GM12878 (cell line): Measurements from ENCODE around the gene CACNA2D3. TPM values are rescaled to one million over a fixed set of nuclear protein-coding genes. Genes with fewer than 3 reads are reported as not detected.

Experiments used
- ATAC-seq: fragments of 200-7000 bp; cut with Tn5 transposase; 3 replicates; pipeline ENCODE4 v1.9.1; 2020; ENCODE audit warnings: mild to moderate bottlenecking, moderate library complexity
- BruUV-seq: library from RNA; stranded (reverse); fragments of 400-500 nt; replicated peaks from 2 replicates; lab custom pipeline; 2021; lab: Mats Ljungman, UMichigan
- CTCF ChIA-PET: fragments of 300-600 bp; sonication (Branson Sonifier 250); formaldehyde crosslinking; extraction: SDS; loops from one replicate; lab custom pipeline; 2021; ENCODE audit warnings: inconsistent platforms; lab: Yijun Ruan, JAX
- POLR2A ChIA-PET: fragments of 350-600 bp; formaldehyde crosslinking; extraction: SDS; loops from one replicate; lab custom pipeline; 2021; ENCODE audit warnings: inconsistent platforms; lab: Charles Lee
- RAD21 ChIA-PET: fragments of 300-600 bp; sonication (Branson Sonifier 250); formaldehyde crosslinking; loops from one replicate; lab custom pipeline; 2023; ENCODE audit warnings: antibody characterized with exemption; ENCODE audit not compliant: unreplicated experiment; lab: Charles Lee
- SMC1A ChIA-PET: fragments of 300-600 bp; sonication (Branson Sonifier 250); formaldehyde crosslinking; loops from one replicate; lab custom pipeline; 2023; ENCODE audit not compliant: unreplicated experiment, uncharacterized antibody; lab: Charles Lee
- DNase-seq: peaks from one replicate; pipeline ENCODE4 v3.0.0-alpha.2; 2011; ENCODE audit warnings: low read depth, low spot score
- FAIRE-seq: peaks from 3 replicates; lab custom pipeline; 2011; peaks lifted over from hg19 to GRCh38; lab: Jason Lieb, UNC
- H2AFZ ChIP-seq: 2 replicates; pipeline ENCODE4 v1.6.0; 2011; ENCODE audit warnings: low read depth, low read length, control low read depth; ENCODE audit not compliant: control insufficient read depth
- H3K27ac ChIP-seq: 2 replicates; pipeline ENCODE4 v1.5.1; 2011; ENCODE audit warnings: control low read depth; ENCODE audit not compliant: control insufficient read depth, insufficient read depth
- H3K27me3 ChIP-seq, 2 experiments: replicated peaks in 1 of 2; 2 replicates each; pipeline versions ENCODE4 v1.6.0 to v1.6.1; 2011; ENCODE audit warnings: low read length in 1 of 2; ENCODE audit not compliant: control insufficient read depth in 2 of 2, insufficient read depth in 2 of 2
- H3K36me3 ChIP-seq, 2 experiments: 2 replicates each; pipeline ENCODE4 v1.5.1; 2011; ENCODE audit warnings: low read length in 1 of 2; ENCODE audit not compliant: control insufficient read depth in 2 of 2, insufficient read depth in 2 of 2
- H3K4me1 ChIP-seq: 2 replicates; pipeline ENCODE4 v1.6.1; 2011; ENCODE audit warnings: mild to moderate bottlenecking, low read length, moderate library complexity, mixed read lengths; ENCODE audit not compliant: control insufficient read depth, insufficient read depth
- H3K4me2 ChIP-seq: 2 replicates; pipeline ENCODE4 v1.6.0; 2011; ENCODE audit warnings: control low read depth; ENCODE audit not compliant: control insufficient read depth, insufficient read depth
- H3K4me3 ChIP-seq: fragments of 200-600 bp; sonication (generic); 2 replicates; pipeline ENCODE4 v1.5.1; 2016
- H3K79me2 ChIP-seq: 2 replicates; pipeline ENCODE4 v1.6.0; 2011; ENCODE audit warnings: low read length; ENCODE audit not compliant: control insufficient read depth, insufficient read depth
- H3K9ac ChIP-seq: 2 replicates; pipeline ENCODE4 v1.8.0; 2011; ENCODE audit warnings: low read length, control low read depth, mixed read lengths; ENCODE audit not compliant: control insufficient read depth, insufficient read depth
- H3K9me3 ChIP-seq: replicated peaks from 3 replicates; pipeline ENCODE4 v1.5.1; 2011; ENCODE audit warnings: mild to moderate bottlenecking, low read length; ENCODE audit not compliant: control insufficient read depth, insufficient read depth
- H4K20me1 ChIP-seq: 2 replicates; pipeline ENCODE4 v1.6.0; 2011; ENCODE audit not compliant: control insufficient read depth, insufficient read depth
- HSF1 ChIP-seq: fragments of 150-350 bp; IDR thresholded peaks from 2 replicates; pipeline ENCODE4 v1.6.1; 2014; ENCODE audit warnings: mild to moderate bottlenecking, low read depth, low read length
- NR2C1 ChIP-seq: fragments of 450-650 bp; IDR thresholded peaks from 2 replicates; pipeline ENCODE4 v1.6.1; 2017; ENCODE audit warnings: antibody characterized with exemption, mild to moderate bottlenecking, moderate library complexity
- REST ChIP-seq: IDR thresholded peaks from 2 replicates; pipeline ENCODE4 v1.6.1; 2012; ENCODE audit warnings: mild to moderate bottlenecking, low read depth, low read length
- SMAD5 ChIP-seq: IDR thresholded peaks from 2 replicates; pipeline ENCODE4 v1.6.1; 2016; ENCODE audit warnings: antibody characterized with exemption, low read depth
- SREBF2 ChIP-seq: IDR thresholded peaks from 2 replicates; pipeline ENCODE4 v1.6.1; 2012; ENCODE audit warnings: mild to moderate bottlenecking, low read length
- TARDBP ChIP-seq: IDR thresholded peaks from 2 replicates; pipeline ENCODE4 v1.6.1; 2016; ENCODE audit warnings: borderline replicate concordance
- YBX1 ChIP-seq: fragments of 450-650 bp; IDR thresholded peaks from 2 replicates; pipeline ENCODE4 v1.6.1; 2016; ENCODE audit warnings: antibody characterized with exemption
- ZNF687 ChIP-seq: fragments of 450-650 bp; IDR thresholded peaks from 2 replicates; pipeline ENCODE4 v1.6.1; 2017; ENCODE audit warnings: mild to moderate bottlenecking, moderate library complexity
- WGBS: methylation state at CpG from one replicate; pipeline ENCODE4 v1.1.6; 2016; ENCODE audit warnings: low lambda C conversion rate; ENCODE audit not compliant: insufficient replicate concordance, insufficient coverage; ENCODE audit errors: missing lambda C conversion rate; 5-methylcytosine and 5-hydroxymethylcytosine counted together
- in situ Hi-C: fragments of 300-500 bp; cut with MboI; formaldehyde crosslinking; loops from 9 replicates; pipeline ENCODE4 v1.14.3; 2018; ENCODE audit warnings: mixed read lengths
- intact Hi-C: fragments of 100-400 bp; cut with micrococcal nuclease; formaldehyde crosslinking; loops from one replicate; pipeline ENCODE4 v1.14.2; 2022; ENCODE audit not compliant: unreplicated experiment
- polyA plus RNA-seq, 11 experiments: library from polyadenylated mRNA; depleted of rRNA in 4 of 11; unstranded in 6 of 11; stranded (reverse) in 5 of 11; fragments of >200 nt; fragmentation: Nextera tagmentation in 4 of 11; fragmentation: Illumina TruSeq in 1 of 11; extraction: Ambion mirVana in 4 of 11; extraction: Trizol in 1 of 11; gene quantifications; 1 replicate in 1 of 11; 2 replicates in 10 of 11; pipeline versions ENCODE4 v1.2.1 to v1.2.3, GENCODE V29; 2011 to 2016; ENCODE audit warnings: inconsistent platforms in 2 of 11, missing spikeins in 2 of 11, low read depth in 1 of 11
- total RNA-seq, 4 experiments: library from RNA; depleted of rRNA in 3 of 4; stranded (reverse); fragments of >200 nt in 3 of 4; fragmentation: Illumina TruSeq in 1 of 4; extraction: Trizol in 1 of 4; gene quantifications; 2 replicates each; pipeline versions ENCODE4 v1.2.1 to v1.2.3, GENCODE V29; 2013 to 2021

CACNA2D3 gene
- total and polyA plus RNA-seq, 10 of the 15 experiments (the other 5 are each of a cell fraction or from before 2014, with no cell fraction given): not detected

GRCh38 chr3:54185740-54186139 is 63.4 kb downstream of the CACNA2D3 start (continued):
- no peak for TF ChIP-seq HSF1
- TF ChIP-seq SMAD5: no peak
- no peak for TF ChIP-seq SREBF2
- TF ChIP-seq, all 136 proteins: peak for 0

GRCh38 chr3:54188176-54188791 is 65.9 kb downstream of the CACNA2D3 start:
- Histone ChIP-seq H3K4me1 (no peaks in the 10 kb centered on the region), H3K27me3 (no peaks in the 10 kb centered on the region), H3K9ac (no peak overlapping the region), H3K4me3 (no peak overlapping the region), H3K79me2 (no peaks in the 10 kb centered on the region), H3K27ac (no peak overlapping the region), H3K4me2 (no peak overlapping the region), H2AFZ (no peak overlapping the region), H3K36me3 (no peaks in the 10 kb centered on the region), H4K20me1 (no peaks in the 10 kb centered on the region), H3K9me3 (no peaks in the 10 kb centered on the region)
- peak; percentile 73 for ATAC-seq
- SMC1A ChIA-PET: no interaction called here
- under 1% methylated on average over 6 of the region's 6 CpGs for WGBS
- no peak for DNase-seq
- intact Hi-C loops (no loop called here), in situ Hi-C loops (no loop called here)
- RAD21 ChIA-PET: no interaction called here
- CTCF ChIA-PET: no interaction called here
- TF ChIP-seq TARDBP (no peak), ZNF687 (no peak), REST (peak; percentile 95), YBX1 (no peak), NR2C1 (no peak)
- BruUV-seq: no TSS peak
- POLR2A ChIA-PET: interaction anchor here (0.6 kb wide), 1 partner anchor 13 kb away, joined by 4 read pairs; no protein-coding TSS in a partner anchor
- FAIRE-seq: no peak
